Parietal lobe (tissue), 1 donor: Measurements from ENCODE around the gene ZNF394. TPM values are rescaled to one million over a fixed set of nuclear protein-coding genes. Genes with fewer than 3 reads are reported as not detected.

Experiments used
- total RNA-seq: library from RNA; depleted of rRNA; stranded (reverse); fragments of >200 nt; gene quantifications from one replicate; pipeline ENCODE4 v1.2.3, GENCODE V29; 2014

Gene ZNF394
- 24.1 TPM for total RNA-seq

GRCh38 chr7:99499721-99500636 is at the start of gene ZNF394:
ZNF394 (minus strand) TSS chr7:99500281; CDS start chr7:99500093, 188 bp downstream.

GRCh38 chr7:99504603-99505323 is 4.7 kb upstream of the ZNF394 start, which contains the start of gene ZKSCAN5:
ZKSCAN5 (plus strand) TSS chr7:99504662; CDS start chr7:99506045, 1,383 bp downstream.

DNA sequence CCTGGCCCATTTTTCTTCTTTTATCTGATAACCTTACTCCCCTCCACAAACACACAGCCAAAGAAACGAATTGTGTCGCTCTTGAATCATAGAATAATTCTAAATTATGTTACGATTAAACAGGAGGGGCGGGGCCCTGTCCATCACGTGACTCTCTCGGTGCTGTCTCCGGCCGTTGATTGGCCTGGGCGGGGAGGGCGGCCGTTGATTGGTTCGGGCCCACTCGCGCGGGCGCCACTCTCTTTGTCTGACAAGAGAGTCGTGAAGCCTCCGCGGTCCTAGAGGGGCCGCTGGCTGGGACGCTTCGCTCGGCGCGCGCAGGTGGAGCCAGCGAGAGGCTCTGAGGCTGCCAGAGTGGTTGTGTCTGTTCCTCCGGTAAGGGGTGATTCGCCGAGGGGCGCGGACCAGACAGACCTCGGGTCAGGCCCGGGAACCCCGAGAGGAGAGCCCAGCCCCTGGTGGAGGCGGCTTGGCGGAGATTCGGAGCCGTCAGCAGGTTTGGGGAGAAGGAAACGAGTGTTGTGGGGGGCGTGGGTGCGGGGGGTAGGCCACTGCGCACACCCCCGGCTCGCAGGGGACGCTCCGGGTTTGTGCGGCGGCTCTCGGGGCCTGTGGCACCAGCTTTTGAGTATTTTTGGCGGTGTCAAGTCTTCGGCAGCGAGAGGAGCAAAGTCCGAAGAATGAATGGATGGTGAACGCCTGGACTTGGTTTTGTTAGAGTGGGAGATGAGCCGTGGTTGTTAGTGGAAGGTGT is 27.3 kb downstream of the ZNF394 start, which contains the start of gene ZNF789:
Gene ZNF789, plus strand, starts transcription at position 330 of the 754 bp plus-strand sequence. CDS start 3,567 bp downstream, outside the sequence.

Other genes starting within 250 kb of the ZNF394 start
- not detected for gene MYH16, start 227.4 kb downstream of the ZNF394 start, total RNA-seq
- gene ARPC1A, start 174.4 kb downstream of the ZNF394 start, total RNA-seq: 81.1 TPM
- gene ARPC1B, start 125.6 kb downstream of the ZNF394 start, total RNA-seq: 7.2 TPM
- 23.5 TPM for gene PDAP1, start 91.7 kb downstream of the ZNF394 start, total RNA-seq
- 43.2 TPM for gene BUD31, start 91.3 kb downstream of the ZNF394 start, total RNA-seq
- 7.5 TPM for gene PTCD1, start 61.5 kb downstream of the ZNF394 start, total RNA-seq
- gene CPSF4, start 61.3 kb downstream of the ZNF394 start, total RNA-seq: 59.2 TPM
- 187 TPM for gene ATP5MF, start 34.1 kb downstream of the ZNF394 start, total RNA-seq
- gene ZNF789, start 27.4 kb downstream of the ZNF394 start, total RNA-seq: 40.7 TPM
- gene ZKSCAN5, start 4.4 kb upstream of the ZNF394 start, total RNA-seq: 31.3 TPM
- 17.2 TPM for gene FAM200A, start 51.8 kb upstream of the ZNF394 start, total RNA-seq
- gene ZNF655, start 58.4 kb upstream of the ZNF394 start, total RNA-seq: 136 TPM
- not detected for gene TMEM225B, start 98.0 kb upstream of the ZNF394 start, total RNA-seq
- gene ZSCAN25, start 116.7 kb upstream of the ZNF394 start, total RNA-seq: 33.8 TPM
- gene CYP3A5, start 179.7 kb upstream of the ZNF394 start, total RNA-seq: 0.63 TPM
- gene CYP3A7, start 234.9 kb upstream of the ZNF394 start, total RNA-seq: 0.31 TPM